ENCODE measurements around the gene HS3ST6.

Gene HS3ST6

DNA sequence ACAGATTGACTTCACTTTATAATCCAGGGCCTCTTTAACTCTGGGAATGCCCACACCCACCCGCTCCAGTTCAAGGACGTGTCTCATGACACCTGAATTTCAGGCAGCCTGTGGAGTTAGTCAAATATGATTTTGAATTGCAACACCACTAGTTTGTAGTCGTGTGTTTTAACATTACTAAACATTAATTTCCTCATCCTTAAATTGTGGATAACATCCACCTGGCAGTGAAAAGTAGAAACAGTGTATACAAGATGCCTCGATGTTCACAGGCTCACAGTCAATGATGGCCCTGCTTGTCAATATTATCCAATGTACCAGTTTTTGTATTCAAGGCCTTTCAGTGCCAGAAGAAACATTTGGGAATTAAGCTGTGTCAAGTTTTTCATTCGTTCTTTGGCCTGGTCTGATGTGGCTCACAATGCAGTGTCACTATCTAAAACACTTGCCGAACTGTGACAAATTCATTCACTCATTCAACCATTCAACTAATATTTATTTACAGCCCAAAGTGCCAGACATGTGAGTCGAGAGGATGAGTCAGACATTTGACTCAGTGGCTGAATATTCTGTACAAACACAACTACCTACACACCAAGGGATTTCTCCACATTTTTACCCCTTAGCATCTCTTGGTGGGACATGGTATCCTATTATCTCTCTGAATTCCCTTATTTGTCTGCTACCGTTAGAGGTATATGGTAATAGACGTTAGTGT, 47.7 kb downstream of the HS3ST6 start:
- in situ Hi-C loops (cut with HindIII; ENCODE audit: low pct_ligation_motif_present, low sequenced_read_pairs) = no loop called here
- Histone ChIP-seq H3K27me3 (replicated peaks) (no peaks in the 10 kb centered on the region), H3K27ac (peak overlapping the region; percentile 69), H3K4me3 (ENCODE audit: low read depth, low read length) (no peak overlapping the region), H3K36me3 (replicated peaks) (no peaks in the 10 kb centered on the region)
- DNase-seq = peak; percentile 80
- TF ChIP-seq, protein P1, sequence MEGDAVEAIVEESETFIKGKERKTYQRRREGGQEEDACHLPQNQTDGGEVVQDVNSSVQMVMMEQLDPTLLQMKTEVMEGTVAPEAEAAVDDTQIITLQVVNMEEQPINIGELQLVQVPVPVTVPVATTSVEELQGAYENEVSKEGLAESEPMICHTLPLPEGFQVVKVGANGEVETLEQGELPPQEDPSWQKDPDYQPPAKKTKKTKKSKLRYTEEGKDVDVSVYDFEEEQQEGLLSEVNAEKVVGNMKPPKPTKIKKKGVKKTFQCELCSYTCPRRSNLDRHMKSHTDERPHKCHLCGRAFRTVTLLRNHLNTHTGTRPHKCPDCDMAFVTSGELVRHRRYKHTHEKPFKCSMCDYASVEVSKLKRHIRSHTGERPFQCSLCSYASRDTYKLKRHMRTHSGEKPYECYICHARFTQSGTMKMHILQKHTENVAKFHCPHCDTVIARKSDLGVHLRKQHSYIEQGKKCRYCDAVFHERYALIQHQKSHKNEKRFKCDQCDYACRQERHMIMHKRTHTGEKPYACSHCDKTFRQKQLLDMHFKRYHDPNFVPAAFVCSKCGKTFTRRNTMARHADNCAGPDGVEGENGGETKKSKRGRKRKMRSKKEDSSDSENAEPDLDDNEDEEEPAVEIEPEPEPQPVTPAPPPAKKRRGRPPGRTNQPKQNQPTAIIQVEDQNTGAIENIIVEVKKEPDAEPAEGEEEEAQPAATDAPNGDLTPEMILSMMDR (IDR thresholded peaks at IDR 0.05; ENCODE audit: low read depth, low read length, missing control alignments) = no peak

GRCh38 chr16:1865902-1866690, 52.1 kb downstream of the HS3ST6 start:
- no peak for DNase-seq
- no peaks in the 10 kb centered on the region for H3K27me3 ChIP-seq (replicated peaks)
- no peaks in the 10 kb centered on the region for H3K36me3 ChIP-seq (replicated peaks)
- TF ChIP-seq, protein P1 (IDR thresholded peaks at IDR 0.05; ENCODE audit: low read depth, low read length, missing control alignments) = no peak
- no peak overlapping the region for H3K27ac ChIP-seq
- in situ Hi-C loops (cut with HindIII; ENCODE audit: low pct_ligation_motif_present, low sequenced_read_pairs) = no loop called here
- H3K4me3 ChIP-seq (ENCODE audit: low read depth, low read length) = no peak overlapping the region

- no peak for DNase-seq
- in situ Hi-C loops (cut with HindIII; ENCODE audit: low pct_ligation_motif_present, low sequenced_read_pairs) = no loop called here
- no peak overlapping the region for H3K27ac ChIP-seq
- no peaks in the 10 kb centered on the region for H3K36me3 ChIP-seq (replicated peaks)
- H3K27me3 ChIP-seq (replicated peaks) = peaks cover 4% of the 10 kb centered on the region
- H3K4me3 ChIP-seq (ENCODE audit: low read depth, low read length) = no peak overlapping the region
- TF ChIP-seq, protein P1 (IDR thresholded peaks at IDR 0.05; ENCODE audit: low read depth, low read length, missing control alignments) = peak; percentile 56
Measured at GRCh38 chr16:1863681-1864460, 54.3 kb downstream of the HS3ST6 start.

GRCh38 chr16:1862394-1862793, 55.8 kb downstream of the HS3ST6 start:
- TF ChIP-seq, protein P1 (IDR thresholded peaks at IDR 0.05; ENCODE audit: low read depth, low read length, missing control alignments) = no peak

DNA sequence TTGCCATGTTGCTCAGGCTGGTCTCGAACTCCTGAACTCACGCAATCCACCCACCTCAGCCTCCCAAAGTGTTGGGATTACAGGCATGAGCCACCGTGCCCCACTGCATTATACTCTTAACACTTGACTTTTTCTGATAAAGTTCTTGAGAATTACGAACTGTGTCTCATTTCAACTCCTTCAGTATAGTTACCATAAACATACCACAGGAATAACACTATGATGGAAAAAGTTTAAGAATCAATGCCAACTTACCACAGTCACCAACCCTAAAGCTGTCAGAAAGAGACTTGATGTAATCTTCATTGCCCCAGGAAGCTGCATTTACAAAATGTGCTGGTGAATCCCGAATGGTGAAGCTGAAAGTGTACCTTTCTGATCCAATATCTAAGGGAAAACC, 56.5 kb downstream of the HS3ST6 start:
- DNase-seq = no peak
- no peak overlapping the region for H3K27ac ChIP-seq
- no peak overlapping the region for H3K4me3 ChIP-seq (ENCODE audit: low read depth, low read length)
- H3K27me3 ChIP-seq (replicated peaks) = peaks cover 7% of the 10 kb centered on the region
- TF ChIP-seq, protein P1 (IDR thresholded peaks at IDR 0.05; ENCODE audit: low read depth, low read length, missing control alignments) = no peak
- in situ Hi-C loops (cut with HindIII; ENCODE audit: low pct_ligation_motif_present, low sequenced_read_pairs) = no loop called here
- no peaks in the 10 kb centered on the region for H3K36me3 ChIP-seq (replicated peaks)

More at GRCh38 chr16:1862394-1862793, 55.8 kb downstream of the HS3ST6 start:
- no peak overlapping the region for H3K27ac ChIP-seq
- no peak for DNase-seq
- no peaks in the 10 kb centered on the region for H3K36me3 ChIP-seq (replicated peaks)
- in situ Hi-C loops (cut with HindIII; ENCODE audit: low pct_ligation_motif_present, low sequenced_read_pairs) = no loop called here
- no peak overlapping the region for H3K4me3 ChIP-seq (ENCODE audit: low read depth, low read length)
- H3K27me3 ChIP-seq (replicated peaks) = peaks cover 4% of the 10 kb centered on the region

All from brain microvascular endothelial cell (primary cell).